GM19025 (cell line): ENCODE measurements around the gene PPP4R1.
"Not testable (repeated sequence)": the region's sequence is repeated elsewhere in the genome, so short reads cannot be mapped to it uniquely, and the experiment has no call there.

Source experiments
- ATAC-seq: cut with Tn5 transposase; IDR thresholded peaks from one replicate; pipeline ENCODE4 v1.9.1; 2021; ENCODE audit warnings: mild to moderate bottlenecking, low read depth, moderate library complexity; ENCODE audit not compliant: unreplicated experiment

Gene PPP4R1

DNA sequence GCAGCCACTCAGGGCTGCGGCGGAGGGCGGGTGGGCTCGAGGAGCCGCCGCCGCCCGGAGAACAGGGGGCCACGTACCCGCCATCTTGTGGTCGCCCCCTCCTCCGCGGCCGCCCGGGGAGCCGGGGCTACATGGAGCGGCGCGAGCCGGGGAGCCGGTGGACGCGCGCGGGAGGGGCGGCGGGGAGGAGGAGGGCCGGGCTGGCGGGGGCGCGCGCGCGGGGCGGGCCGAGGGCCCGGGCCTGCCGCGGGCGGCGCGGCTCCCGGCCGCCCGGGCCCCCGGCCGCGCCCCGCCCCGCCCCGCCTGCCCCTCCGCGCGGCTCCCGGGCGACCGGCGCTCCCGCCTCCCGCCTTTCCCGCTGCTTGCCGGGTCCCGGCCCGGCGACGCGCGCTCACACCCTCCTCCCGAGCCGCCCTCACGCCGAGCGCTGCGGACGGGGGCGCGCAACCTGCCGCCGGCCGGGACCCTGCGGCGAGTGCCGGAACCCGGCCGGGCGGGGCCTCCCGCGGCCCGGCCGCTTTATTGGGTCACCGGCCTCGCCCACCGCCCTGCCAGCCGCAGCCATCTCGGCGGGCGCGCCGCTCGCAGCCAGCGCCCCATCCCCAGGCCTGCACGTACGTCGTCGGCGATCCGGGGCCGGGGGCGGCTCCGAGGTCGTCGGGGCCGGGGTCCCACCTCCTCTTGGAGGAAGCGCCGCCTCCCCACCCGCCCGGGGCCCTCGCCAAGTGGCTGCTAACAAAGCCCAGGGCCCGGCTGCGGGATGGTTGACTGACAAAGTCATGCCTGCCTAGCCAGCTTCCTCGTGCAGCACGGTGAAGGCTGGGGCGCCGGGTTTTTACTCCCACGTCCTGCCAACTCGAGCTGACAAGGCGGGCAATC is at the start of gene PPP4R1:
PPP4R1 (minus strand) TSS at position 159 of the 879 bp plus-strand sequence; CDS start at position 84, 75 bp downstream.
- ATAC-seq: peak; percentile 62

- ATAC-seq: no peak
These were observed 49.0 kb upstream of the PPP4R1 start for GRCh38 chr18:9663377-9663776.

- no peak for ATAC-seq
These were observed 47.2 kb upstream of the PPP4R1 start for GRCh38 chr18:9661564-9661963.

DNA sequence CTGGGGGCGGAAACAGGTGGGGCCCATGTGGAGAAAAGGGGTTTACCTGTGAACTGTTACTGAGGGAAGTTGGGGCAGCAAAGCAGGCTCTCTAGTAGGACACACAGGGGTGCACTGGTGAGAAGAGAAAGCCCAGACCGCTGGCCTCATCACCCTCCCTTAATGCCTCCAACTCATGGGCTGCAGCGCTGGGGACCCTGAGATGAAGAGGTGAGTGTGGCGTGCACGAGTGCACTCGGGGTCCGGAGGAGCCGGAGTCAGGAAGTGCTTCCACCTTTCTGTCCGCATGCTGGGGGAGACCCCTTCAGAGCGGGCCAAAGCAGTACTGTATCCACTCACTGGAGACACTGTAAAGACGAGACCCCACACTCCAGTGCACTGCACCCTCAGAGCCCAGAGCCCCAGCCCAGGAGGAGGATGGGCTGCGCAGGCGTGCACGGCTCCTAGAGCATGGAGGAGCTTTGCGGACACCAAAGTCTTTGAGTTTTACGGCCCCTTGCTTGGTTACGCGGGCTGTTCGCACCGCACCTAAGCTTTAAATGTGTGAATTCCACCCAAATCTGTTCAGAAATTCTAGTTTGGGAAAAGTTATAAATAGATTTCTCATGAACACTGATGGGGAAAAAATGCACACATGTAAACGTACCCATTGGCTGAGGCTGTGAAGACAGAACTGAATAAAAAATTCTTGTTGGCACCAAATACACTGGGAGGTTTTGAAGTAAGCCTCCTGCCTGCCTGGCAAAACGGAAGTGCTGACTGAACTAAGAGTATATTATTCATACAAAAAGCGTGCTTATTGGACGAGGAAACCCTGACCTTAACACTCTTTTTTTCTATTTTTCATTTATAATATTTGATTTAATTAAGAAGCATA is 45.4 kb upstream of the PPP4R1 start:
- no peak for ATAC-seq

GRCh38 chr18:9658087-9658641 is 43.8 kb upstream of the PPP4R1 start:
- ATAC-seq: no peak

DNA sequence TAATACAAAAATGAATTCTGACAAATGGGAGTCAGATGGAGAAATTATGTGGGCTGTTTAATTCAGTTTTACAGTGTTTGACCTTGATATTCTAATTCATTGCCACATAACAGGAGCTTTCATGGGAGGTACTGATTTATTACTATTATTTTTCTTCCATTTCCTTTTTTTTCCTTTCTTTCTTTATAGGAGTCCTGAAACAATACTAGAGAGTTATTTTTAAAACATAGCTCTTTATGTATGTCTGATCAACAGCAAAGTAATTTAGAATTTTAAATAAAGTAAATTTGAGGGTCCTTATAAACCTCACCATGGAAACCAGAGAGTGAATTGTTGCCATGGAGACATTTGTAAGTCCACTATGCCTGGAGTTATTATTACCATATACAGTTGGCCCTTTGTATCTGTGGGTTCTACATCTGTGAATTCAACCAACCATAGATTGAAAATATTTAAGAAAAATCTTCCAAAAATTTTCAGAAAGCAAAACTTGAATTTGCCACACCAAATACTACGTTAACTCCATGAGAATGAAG is 40.9 kb upstream of the PPP4R1 start:
- no peak for ATAC-seq

DNA sequence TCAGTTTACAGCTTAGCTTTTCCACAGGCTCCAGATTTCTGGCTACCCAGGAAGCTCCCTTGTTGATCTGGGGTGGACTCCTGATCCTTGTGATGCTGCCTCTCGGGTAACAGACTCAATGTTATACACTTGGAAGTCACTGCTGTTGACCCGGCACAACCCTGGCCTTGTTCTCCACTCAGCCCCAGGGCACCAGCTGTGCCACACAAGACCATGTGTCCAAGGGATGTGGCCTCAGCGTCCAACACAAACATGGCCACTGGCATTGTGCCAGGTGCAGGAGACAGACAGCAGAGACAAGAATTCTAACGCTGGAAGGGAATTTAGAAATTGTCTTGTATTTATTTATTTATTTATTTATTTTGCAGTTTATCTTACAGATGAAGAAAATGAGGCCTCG is 39.0 kb upstream of the PPP4R1 start:
- no peak for ATAC-seq

DNA sequence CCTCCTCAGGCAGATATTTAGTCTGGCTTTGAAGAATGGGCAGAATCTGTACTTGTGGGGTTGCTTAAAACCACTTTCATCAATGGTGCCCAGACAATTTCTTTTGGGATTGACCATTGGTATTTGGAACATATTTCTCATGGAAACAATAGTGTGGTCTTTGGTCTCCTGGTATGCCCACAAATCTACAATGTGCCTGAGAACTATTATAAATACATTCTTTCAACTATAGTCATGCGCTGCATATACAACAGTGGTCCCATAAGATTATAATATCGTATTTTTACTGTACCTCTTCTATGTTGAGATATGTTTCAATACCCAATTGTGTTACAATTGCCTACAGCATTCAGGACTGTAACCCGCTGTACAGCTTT is 34.8 kb upstream of the PPP4R1 start:
- no peak for ATAC-seq

DNA sequence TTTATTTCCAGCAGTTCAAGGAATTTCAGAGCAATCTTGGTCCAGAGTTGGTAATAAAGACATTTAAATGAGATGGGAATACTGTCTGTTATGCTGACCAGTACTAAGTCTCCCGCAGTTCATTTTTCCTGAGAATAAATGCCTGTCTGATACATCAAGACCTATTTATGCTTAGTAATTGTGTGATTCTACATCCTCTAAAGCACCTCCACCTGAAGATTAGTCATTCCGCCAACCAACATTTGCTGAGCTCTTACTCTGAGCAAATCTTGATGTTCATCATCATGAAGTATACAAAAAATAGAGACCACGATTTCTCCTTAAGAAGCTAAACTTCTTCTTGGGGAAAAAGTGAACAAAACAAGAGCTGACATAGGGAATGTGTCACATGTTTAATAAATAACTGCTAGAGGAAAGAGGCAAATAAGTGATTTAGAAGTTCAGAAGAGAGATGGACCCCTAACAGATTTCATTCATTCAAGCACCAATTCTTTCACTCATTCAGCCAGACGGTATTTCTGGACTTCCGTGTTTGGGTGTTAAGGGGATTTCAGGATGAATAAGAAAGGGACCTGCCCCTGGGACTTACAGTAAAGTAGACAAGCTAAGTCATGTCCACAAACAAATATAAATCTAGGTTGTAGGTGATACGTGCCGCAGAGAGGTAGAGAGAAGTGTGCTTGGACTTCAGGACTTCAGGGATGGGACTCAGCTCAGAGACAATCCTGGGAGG is 34.2 kb upstream of the PPP4R1 start:
- no peak for ATAC-seq

DNA sequence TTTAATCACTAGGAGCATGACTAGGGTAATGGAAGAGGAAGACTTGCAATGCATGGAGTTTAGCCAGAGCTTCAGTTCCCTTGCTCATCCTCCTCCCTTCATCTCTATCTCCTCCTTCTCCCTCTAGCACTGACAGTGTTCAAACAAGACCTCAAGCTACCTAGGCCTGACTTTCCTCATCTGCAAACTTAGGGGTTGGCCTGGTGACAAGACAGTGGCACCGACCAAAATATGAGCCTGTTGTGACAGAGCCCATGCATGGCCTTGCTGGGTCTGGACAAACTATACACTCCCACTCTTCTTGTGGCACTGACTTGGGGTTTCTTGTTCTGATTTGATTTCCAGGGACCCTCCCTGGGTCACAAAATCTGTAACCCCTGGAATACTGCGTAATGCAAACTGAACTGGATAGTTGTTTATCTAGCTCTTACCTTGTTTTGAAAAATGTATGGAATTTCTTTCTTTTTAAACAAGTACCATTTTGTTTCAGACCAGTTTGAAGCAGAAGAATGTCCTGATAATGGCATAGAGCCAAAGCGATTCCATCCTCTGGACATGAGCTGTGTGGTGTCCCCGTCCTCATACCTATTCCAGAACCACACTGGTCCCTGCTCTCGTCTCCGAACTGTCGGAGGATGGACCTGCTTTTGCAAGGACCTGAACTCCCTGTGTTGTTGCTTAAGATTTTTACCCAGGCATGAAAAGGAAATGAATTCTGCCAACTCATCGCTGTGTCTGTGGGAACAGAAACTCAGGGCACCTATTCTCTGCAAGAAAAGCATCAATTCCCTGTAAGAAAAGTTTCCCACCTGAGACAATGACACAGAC is 33.4 kb upstream of the PPP4R1 start:
- ATAC-seq: no peak

- no peak for ATAC-seq
These were observed 29.2 kb upstream of the PPP4R1 start for GRCh38 chr18:9643549-9643948.

DNA sequence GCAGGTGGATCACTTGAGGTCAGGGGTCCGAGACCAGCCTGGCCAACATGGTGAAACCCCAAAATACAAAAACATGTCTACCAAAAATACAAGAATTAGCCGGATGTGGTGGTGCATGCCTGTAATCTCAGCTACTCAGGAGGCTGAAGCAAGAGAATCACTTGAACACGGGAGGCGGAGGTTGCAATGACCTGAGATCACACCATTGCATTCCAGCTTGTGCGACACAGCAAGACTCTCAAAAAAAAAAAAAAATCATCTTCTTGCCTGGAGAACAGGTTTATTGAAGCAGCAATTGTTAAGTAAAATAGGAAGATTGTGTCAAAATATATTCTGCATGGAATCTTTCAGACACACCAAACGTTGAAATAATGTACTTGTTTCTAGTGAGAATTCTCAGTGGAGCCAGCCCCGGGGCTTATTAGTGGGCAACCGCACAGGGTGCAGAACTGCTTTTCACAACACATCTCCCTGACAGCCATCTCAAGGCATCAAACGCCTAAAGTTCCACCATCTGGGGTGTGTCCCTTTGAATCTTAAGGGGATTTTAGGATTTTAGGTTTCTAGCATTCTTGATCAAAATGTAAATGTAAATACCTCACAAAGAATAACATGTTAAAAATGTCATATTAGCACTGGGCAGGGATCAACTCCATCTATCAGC is 28.6 kb upstream of the PPP4R1 start:
- no peak for ATAC-seq

DNA sequence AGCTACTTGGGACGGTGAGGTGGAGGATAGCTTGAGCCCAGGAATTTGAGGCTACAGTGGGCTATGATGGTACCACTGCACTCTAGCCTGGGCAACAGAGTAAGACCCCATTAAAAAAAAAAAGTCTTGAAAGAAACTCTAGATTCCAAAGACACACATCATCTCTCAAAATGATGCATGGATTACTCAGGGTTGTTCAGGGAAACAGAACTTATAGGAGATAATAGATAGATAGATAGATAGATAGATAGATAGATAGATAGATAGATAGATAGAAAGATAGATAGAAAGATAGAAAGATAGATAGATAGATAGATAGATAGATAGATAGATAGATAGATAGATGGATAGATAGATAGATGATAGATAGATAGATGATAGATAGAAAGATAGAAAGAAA is 26.7 kb upstream of the PPP4R1 start:
- not testable (repeated sequence) for ATAC-seq

GRCh38 chr18:9638886-9639285 is 24.5 kb upstream of the PPP4R1 start:
- no peak for ATAC-seq

DNA sequence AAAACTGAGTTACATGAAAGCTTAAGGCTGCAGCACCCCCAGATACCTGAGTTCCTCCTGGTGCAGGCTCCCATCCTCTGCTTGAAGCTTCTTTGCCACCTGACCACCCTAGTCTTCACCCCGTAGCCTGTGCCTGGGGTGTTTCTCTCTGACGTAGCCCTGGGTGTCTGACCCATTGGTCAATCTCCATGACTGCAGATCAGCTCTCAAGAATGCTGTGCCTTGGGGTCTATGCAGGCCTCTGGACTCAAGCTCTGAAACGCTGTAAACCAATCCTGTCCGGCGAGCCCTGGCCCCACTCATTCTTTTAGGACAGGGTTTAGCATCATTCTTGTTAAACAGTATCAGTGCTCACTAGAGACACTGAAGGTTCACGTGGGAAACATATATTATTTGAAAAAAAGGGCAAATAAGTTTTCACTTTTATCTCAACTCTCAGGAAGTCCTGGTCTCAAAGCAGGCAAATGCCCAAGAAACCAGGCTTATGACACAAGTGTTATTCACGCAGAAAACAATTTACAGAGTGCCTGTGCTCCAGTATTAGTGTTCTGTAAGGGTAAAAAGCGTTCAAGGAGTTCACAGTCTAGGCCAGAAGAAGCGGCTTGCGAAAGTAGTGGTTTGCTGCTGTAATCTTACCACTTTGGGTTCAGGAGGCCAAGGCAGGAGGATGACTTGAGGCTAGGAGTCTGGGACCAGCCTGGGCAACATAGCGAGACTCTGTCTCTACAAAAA is 22.8 kb upstream of the PPP4R1 start:
- ATAC-seq: no peak

- no peak for ATAC-seq
These were observed 20.5 kb upstream of the PPP4R1 start for GRCh38 chr18:9634856-9635255.

DNA sequence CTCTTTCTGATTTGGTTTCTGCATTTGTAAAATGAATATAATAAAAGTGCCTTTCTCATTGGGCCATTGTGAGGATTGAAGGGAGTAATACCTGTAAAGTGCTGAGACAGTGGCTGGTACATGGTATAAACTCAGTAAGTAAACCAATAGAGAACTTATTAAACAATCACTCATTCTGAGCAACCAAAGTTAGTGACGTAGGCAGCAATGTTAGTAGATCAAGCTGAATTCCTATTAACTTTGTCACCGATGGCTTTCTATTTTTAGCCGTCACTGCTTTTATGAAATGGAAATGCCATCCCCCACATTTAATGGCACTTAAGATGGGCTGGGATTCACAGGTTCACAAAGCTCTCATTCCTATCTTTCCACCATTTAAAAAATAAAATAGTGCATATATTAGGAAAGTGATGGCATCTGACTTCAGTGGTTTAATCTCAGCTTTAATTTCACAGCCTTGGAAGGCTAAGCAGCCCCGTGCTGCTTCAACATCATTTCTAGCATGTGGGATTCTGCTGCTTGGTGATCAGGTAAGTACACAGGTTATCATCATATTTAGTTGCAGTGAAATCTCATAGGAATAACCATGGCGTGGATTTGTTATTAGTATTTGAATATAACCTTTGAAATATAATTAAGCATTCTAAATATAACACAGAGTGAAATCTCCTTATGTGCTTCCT is 17.6 kb upstream of the PPP4R1 start:
- ATAC-seq: no peak

DNA sequence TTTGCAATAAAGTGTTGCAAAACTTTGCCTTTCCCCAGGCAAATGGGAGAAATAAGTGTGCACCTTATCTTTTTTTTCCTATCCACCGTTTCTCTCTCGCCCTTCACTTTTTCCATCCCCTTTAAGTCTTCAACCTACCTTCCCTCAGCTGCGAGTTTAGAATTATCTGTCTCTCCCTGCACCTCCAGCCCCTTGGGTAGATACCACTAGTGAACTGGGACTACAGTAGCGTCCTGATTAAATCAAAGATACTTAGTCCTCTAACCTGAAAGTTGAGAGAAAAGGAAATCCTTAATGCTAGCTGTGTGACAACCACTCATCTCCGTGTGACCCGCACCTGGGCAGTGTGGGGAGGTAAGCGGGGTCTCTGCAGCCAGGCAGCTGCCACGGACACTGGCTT is 16.1 kb upstream of the PPP4R1 start:
- no peak for ATAC-seq
